Fibroblast of villous mesenchyme (primary cell): ENCODE measurements around the gene KRT40. TPM values are rescaled to one million over a fixed set of nuclear protein-coding genes. Genes with fewer than 3 reads are reported as not detected.
"Not testable (repeated sequence)": the region's sequence is repeated elsewhere in the genome, so short reads cannot be mapped to it uniquely, and the experiment has no call there.

Source experiments
- DNase-seq: peaks from one replicate; pipeline ENCODE4 v3.0.0-alpha.2; 2010; ENCODE audit warnings: low read depth
- H3K4me3 ChIP-seq: 2 replicates; pipeline ENCODE4 v1.5.1; 2011; ENCODE audit warnings: low read depth, mild to moderate bottlenecking, low read length
- total RNA-seq: library from RNA; depleted of rRNA; stranded (reverse); fragments of >200 nt; gene quantifications from 2 replicates; pipeline ENCODE4 v1.2.3, GENCODE V29; 2012
- TF ChIP-seq, protein P1 (sequence below): IDR thresholded peaks from 2 replicates; pipeline ENCODE4 v1.5.1; 2012; ENCODE audit warnings: low read depth, mild to moderate bottlenecking, low read length; ENCODE audit not compliant: insufficient read depth

The KRT40 gene
- total RNA-seq, 1 donor = not detected

DNA sequence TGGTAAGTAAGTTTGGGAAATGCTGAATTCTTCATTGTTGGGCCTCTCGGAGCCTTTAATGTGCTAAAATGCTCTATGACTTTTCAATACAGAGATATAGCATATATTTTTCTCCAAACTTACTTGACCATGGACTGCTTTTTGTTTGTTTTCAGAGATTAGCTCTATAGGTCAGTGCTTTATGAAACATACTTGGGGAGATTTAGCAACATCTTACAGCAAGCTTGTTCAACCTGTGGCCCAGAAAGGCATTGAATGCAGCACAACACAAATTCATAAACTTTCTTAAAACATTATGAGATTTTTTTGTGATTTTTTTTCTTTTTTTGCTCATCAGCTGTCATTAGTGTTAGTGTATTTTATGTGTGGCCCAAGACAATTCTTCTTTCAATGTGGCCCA, 25.8 kb upstream of the KRT40 start:
- no peak overlapping the region for H3K4me3 ChIP-seq
- no peak for DNase-seq
- TF ChIP-seq, protein P1, sequence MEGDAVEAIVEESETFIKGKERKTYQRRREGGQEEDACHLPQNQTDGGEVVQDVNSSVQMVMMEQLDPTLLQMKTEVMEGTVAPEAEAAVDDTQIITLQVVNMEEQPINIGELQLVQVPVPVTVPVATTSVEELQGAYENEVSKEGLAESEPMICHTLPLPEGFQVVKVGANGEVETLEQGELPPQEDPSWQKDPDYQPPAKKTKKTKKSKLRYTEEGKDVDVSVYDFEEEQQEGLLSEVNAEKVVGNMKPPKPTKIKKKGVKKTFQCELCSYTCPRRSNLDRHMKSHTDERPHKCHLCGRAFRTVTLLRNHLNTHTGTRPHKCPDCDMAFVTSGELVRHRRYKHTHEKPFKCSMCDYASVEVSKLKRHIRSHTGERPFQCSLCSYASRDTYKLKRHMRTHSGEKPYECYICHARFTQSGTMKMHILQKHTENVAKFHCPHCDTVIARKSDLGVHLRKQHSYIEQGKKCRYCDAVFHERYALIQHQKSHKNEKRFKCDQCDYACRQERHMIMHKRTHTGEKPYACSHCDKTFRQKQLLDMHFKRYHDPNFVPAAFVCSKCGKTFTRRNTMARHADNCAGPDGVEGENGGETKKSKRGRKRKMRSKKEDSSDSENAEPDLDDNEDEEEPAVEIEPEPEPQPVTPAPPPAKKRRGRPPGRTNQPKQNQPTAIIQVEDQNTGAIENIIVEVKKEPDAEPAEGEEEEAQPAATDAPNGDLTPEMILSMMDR = no peak

DNA sequence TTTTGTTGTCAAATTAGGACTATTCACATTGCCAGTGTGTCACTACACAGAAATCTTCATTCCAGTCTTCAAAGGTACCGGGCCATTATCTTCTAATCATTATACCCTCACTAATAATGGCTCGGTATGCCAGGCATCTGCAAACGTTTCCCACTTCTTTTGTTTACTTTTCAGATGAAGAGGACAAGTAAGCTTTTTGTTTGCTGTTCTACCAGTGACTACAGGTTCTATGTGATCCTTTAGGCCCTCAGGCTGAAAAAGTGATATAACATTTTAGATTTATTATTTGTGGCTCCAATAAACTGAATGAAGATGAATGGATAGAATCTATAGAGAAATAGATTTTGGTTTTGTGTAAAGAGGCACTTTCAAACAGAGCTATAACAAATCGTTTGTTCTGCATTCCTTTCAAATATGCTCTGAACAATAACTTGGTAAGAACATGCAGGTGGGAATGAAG, 25.2 kb upstream of the KRT40 start:
- H3K4me3 ChIP-seq = no peak overlapping the region
- no peak for DNase-seq
- TF ChIP-seq, protein P1 = no peak

DNA sequence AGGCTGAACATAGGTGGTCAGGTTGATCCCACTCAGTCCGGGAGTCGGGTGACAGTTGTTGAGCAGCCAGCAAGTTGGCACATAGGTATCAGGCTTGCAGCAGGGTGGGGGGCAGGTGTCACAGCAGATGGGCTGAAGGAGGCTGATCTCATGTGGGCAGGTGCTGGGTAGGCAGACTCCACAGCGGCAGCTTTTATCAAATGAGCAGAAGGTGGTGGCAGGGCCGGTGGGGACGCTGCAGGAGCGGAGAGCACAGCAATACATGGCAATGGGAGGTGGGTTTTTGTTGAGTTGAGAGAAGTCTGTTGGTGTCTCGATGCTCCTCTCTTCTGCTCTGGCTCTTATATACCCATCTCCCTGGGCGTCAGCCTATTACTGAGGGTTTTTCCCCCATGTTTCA, 24.7 kb upstream of the KRT40 start, which contains the start of gene KRTAP3-1:
Gene KRTAP3-1, minus strand, starts transcription at position 318 of the 400 bp plus-strand sequence. Its CDS starts 54 bp downstream, at position 264.
- TF ChIP-seq, protein P1 = no peak
- DNase-seq = no peak
- H3K4me3 ChIP-seq = no peak within 1 kb of the TSS

DNA sequence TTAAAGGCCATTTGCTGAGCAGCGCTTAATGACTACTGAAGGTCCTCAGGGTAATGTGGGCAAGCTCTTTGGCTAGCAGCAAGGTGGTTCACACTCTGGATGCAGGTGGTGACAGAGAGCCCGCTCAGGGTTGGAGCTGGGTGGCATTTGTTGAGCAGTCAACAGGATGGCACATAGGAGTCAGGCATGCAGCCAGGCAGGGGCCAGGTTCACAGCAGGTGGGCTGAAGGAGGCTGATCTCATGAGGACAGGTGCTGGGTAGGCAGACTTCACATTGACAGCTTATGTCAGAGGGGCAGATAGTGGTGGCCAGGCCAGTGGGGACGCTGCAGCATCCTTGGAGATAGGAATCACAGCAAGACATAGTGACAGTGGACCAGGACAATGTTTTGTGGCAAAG, 20.3 kb upstream of the KRT40 start:
- no peak for DNase-seq
- no peak overlapping the region for H3K4me3 ChIP-seq
- TF ChIP-seq, protein P1 = no peak

DNA sequence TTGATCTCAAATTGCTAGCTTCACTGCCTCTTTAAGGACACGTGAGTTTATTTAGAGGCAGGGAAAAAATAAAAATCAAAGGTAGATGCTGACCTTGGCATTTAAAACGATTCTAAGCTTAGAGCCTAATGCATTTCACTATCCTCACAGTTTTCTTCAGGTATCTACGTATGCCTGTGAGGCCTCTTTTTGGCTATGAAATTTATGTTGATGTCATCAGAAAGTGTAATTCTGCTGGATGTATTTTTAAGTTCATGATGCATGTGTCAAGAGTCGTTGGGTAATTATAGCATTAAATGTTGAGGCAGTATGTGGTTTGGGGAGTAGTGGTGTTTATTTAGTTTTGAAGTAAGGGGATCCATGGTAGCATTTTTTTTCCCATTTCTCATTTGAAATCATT, 19.8 kb upstream of the KRT40 start:
- no peak for DNase-seq
- H3K4me3 ChIP-seq = no peak overlapping the region
- TF ChIP-seq, protein P1 = no peak

DNA sequence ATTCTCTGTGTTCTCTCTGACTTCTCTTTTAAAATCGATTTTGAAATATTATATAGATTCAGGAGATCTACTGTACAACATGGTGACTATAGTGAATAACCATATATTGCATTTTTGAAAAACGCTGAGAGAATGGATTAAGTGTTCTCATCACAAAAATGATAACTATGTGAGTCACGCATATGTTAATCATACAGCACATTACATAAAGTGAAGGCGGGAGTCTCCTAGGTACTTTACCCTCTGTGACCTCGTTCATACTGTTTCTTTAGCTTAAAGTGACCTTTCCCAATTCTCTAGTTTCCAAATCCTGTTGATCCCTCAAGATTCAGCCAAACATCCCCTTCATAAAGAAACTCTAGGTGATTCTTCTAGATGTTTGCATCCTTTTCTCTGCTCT, 18.7 kb upstream of the KRT40 start:
- peak; percentile 58 for DNase-seq
- TF ChIP-seq, protein P1 = no peak
- no peak overlapping the region for H3K4me3 ChIP-seq

DNA sequence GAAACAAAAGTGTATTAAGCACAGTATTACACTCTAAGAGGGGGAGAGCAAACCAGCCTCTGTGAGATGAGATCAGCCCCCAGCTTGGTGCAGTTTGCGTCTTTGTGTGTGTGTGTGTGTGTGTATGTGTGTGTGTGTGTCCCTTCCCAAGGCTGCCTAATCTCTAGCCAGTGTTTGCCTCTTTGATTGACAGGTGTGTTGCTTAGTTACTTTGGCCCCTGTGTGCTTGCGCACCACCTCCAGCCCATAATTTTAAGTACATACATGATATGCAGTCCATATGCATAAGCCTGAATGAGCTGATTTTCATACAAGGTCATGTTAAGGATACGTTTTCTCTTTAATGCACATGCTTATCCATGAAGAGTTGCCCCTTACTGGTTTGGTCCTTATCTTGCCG, 17.7 kb upstream of the KRT40 start:
- no peak for DNase-seq
- TF ChIP-seq, protein P1 = no peak
- no peak overlapping the region for H3K4me3 ChIP-seq

DNA sequence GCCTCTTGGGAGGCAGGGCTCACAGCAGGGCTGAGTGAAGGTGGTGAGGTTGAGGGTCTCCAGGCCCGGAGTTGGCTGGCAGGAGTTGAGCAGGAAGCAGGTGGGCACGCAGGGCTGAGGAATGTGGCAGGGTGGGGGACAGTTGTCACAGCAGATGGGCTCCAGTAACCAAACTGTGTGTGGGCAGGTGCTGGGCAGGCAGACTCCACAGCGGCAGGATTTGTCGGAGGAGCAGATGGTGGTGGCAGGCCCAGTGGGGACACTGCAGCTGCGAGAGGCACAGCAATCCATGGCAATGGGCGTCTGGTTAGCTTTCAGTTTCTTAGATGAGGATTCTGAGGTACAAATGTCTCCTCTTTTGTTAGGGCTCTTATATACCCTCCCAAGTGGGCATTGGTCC, 15.4 kb upstream of the KRT40 start, which contains the start of gene KRTAP3-2:
Gene KRTAP3-2, minus strand, starts transcription at position 344 of the 400 bp plus-strand sequence. Its CDS starts 53 bp downstream, at position 291.
- DNase-seq, H3K4me3 ChIP-seq: not testable (repeated sequence)
